ENCODE results near the gene C1QTNF8. TPM values are rescaled to one million over a fixed set of nuclear protein-coding genes. Genes with fewer than 3 reads are reported as not detected.

Gene C1QTNF8
- total and polyA plus RNA-seq, 4 donors: 1.2 to 1.4 TPM; not detected in 2

GRCh38 chr16:1079786-1080525, 16.1 kb downstream of the C1QTNF8 start:
- no peak overlapping the region for H3K4me3 ChIP-seq (ENCODE audit: low read length in 2 of 2)
- peaks cover 3% of the 10 kb centered on the region for H3K9me3 ChIP-seq (ENCODE audit: control insufficient read depth, low read length)
- intact Hi-C loops (cut with DNase I): no loop called here
- H3K27me3 ChIP-seq (ENCODE audit: control insufficient read depth in 1 of 2, insufficient read depth in 2 of 2, low read length in 1 of 2): no peaks in the 10 kb centered on the region
- H3K36me3 ChIP-seq (ENCODE audit: control insufficient read depth in 1 of 2, insufficient read depth in 2 of 2, low read length in 1 of 2): no peaks in the 10 kb centered on the region
- WGBS, 2 donors: 75 to 84% methylated on average over 42 to 45 of the region's 45 CpGs
- no peak for ATAC-seq (ENCODE audit: low FRiP score)
- no peak overlapping the region for H3K27ac ChIP-seq (ENCODE audit: low read depth in 1 of 2, low read length in 2 of 2)
- no peak for DNase-seq
- H3K4me1 ChIP-seq (ENCODE audit: control insufficient read depth in 1 of 2, insufficient read depth in 2 of 2, low read length in 2 of 2): peaks cover 0 to 2% of the 10 kb centered on the region in 2 donors

GRCh38 chr16:1079341-1079740, 16.7 kb downstream of the C1QTNF8 start:
- no peaks in the 10 kb centered on the region for H3K27me3 ChIP-seq (ENCODE audit: control insufficient read depth in 1 of 2, insufficient read depth in 2 of 2, low read length in 1 of 2)
- DNase-seq: no peak
- intact Hi-C loops (cut with DNase I): no loop called here
- no peak overlapping the region for H3K4me3 ChIP-seq (ENCODE audit: low read length in 2 of 2)
- peaks cover 0 to 2% of the 10 kb centered on the region in 2 donors for H3K4me1 ChIP-seq (ENCODE audit: control insufficient read depth in 1 of 2, insufficient read depth in 2 of 2, low read length in 2 of 2)
- WGBS, 2 donors: 96 to 97% methylated on average over 43 of the region's 43 CpGs
- no peaks in the 10 kb centered on the region for H3K36me3 ChIP-seq (ENCODE audit: control insufficient read depth in 1 of 2, insufficient read depth in 2 of 2, low read length in 1 of 2)
- ATAC-seq (ENCODE audit: low FRiP score): no peak
- H3K9me3 ChIP-seq (ENCODE audit: control insufficient read depth, low read length): no peaks in the 10 kb centered on the region
- no peak overlapping the region for H3K27ac ChIP-seq (ENCODE audit: low read depth in 1 of 2, low read length in 2 of 2)

GRCh38 chr16:1078579-1079021, 17.4 kb downstream of the C1QTNF8 start:
- DNase-seq (peak; percentile 81 to 90), ATAC-seq (ENCODE audit: low FRiP score) (peak; percentile 63)
- WGBS, 2 donors: 12 to 13% methylated on average over 27 to 28 of the region's 28 CpGs
- no peak overlapping the region for H3K4me3 ChIP-seq (ENCODE audit: low read length in 2 of 2)
- H3K4me1 ChIP-seq (ENCODE audit: control insufficient read depth in 1 of 2, insufficient read depth in 2 of 2, low read length in 2 of 2): peaks cover 0 to 2% of the 10 kb centered on the region in 2 donors
- intact Hi-C loops (cut with DNase I): loop anchor here in 1 of 2 donors (1.0 kb wide), 1 partner anchor 19 kb away; no protein-coding TSS in a partner anchor
- no peaks in the 10 kb centered on the region for H3K27me3 ChIP-seq (ENCODE audit: control insufficient read depth in 1 of 2, insufficient read depth in 2 of 2, low read length in 1 of 2)
- no peaks in the 10 kb centered on the region for H3K36me3 ChIP-seq (ENCODE audit: control insufficient read depth in 1 of 2, insufficient read depth in 2 of 2, low read length in 1 of 2)
- peak overlapping the region in 1 of 2 donors; percentile 13 for H3K27ac ChIP-seq (ENCODE audit: low read depth in 1 of 2, low read length in 2 of 2)
- no peaks in the 10 kb centered on the region for H3K9me3 ChIP-seq (ENCODE audit: control insufficient read depth, low read length)

- Histone ChIP-seq H3K4me1 (ENCODE audit: control insufficient read depth in 1 of 2, insufficient read depth in 2 of 2, low read length in 2 of 2) (peaks cover 0 to 2% of the 10 kb centered on the region in 2 donors), H3K9me3 (ENCODE audit: control insufficient read depth, low read length) (no peaks in the 10 kb centered on the region), H3K27ac (ENCODE audit: low read depth in 1 of 2, low read length in 2 of 2) (no peak overlapping the region), H3K36me3 (ENCODE audit: control insufficient read depth in 1 of 2, insufficient read depth in 2 of 2, low read length in 1 of 2) (no peaks in the 10 kb centered on the region), H3K27me3 (ENCODE audit: control insufficient read depth in 1 of 2, insufficient read depth in 2 of 2, low read length in 1 of 2) (no peaks in the 10 kb centered on the region), H3K4me3 (ENCODE audit: low read length in 2 of 2) (no peak overlapping the region)
- DNase-seq: no peak
- intact Hi-C loops (cut with DNase I): loop anchor here in 1 of 2 donors (1.0 kb wide), 1 partner anchor 19 kb away; no protein-coding TSS in a partner anchor
- WGBS, 2 donors: 53 to 56% methylated on average over 32 to 36 of the region's 36 CpGs
- no peak for ATAC-seq (ENCODE audit: low FRiP score)
Measured at GRCh38 chr16:1077877-1078578, 18.0 kb downstream of the C1QTNF8 start.

- ATAC-seq (ENCODE audit: low FRiP score) (no peak), DNase-seq (no peak)
- 35 to 43% methylated on average over 16 of the region's 16 CpGs for WGBS, 2 donors
- Histone ChIP-seq H3K4me3 (ENCODE audit: low read length in 2 of 2) (no peak overlapping the region), H3K9me3 (ENCODE audit: control insufficient read depth, low read length) (no peaks in the 10 kb centered on the region), H3K27me3 (ENCODE audit: control insufficient read depth in 1 of 2, insufficient read depth in 2 of 2, low read length in 1 of 2) (no peaks in the 10 kb centered on the region), H3K36me3 (ENCODE audit: control insufficient read depth in 1 of 2, insufficient read depth in 2 of 2, low read length in 1 of 2) (no peaks in the 10 kb centered on the region), H3K4me1 (ENCODE audit: control insufficient read depth in 1 of 2, insufficient read depth in 2 of 2, low read length in 2 of 2) (peaks cover 0 to 2% of the 10 kb centered on the region in 2 donors), H3K27ac (ENCODE audit: low read depth in 1 of 2, low read length in 2 of 2) (no peak overlapping the region)
- intact Hi-C loops (cut with DNase I): no loop called here
Measured at GRCh38 chr16:1076801-1077576, 19.1 kb downstream of the C1QTNF8 start.

GRCh38 chr16:1075546-1075945, 20.5 kb downstream of the C1QTNF8 start:
- Histone ChIP-seq H3K4me3 (ENCODE audit: low read length in 2 of 2) (no peak overlapping the region), H3K27me3 (ENCODE audit: control insufficient read depth in 1 of 2, insufficient read depth in 2 of 2, low read length in 1 of 2) (no peaks in the 10 kb centered on the region), H3K4me1 (ENCODE audit: control insufficient read depth in 1 of 2, insufficient read depth in 2 of 2, low read length in 2 of 2) (peaks cover 0 to 2% of the 10 kb centered on the region in 2 donors), H3K9me3 (ENCODE audit: control insufficient read depth, low read length) (no peaks in the 10 kb centered on the region), H3K27ac (ENCODE audit: low read depth in 1 of 2, low read length in 2 of 2) (no peak overlapping the region), H3K36me3 (ENCODE audit: control insufficient read depth in 1 of 2, insufficient read depth in 2 of 2, low read length in 1 of 2) (no peaks in the 10 kb centered on the region)
- ATAC-seq (ENCODE audit: low FRiP score): no peak
- DNase-seq: no peak
- intact Hi-C loops (cut with DNase I): no loop called here
- WGBS, 2 donors: 63 to 83% methylated on average over 13 of the region's 13 CpGs

GRCh38 chr16:1074379-1074649, 21.7 kb downstream of the C1QTNF8 start:
- peaks cover 0 to 2% of the 10 kb centered on the region in 2 donors for H3K4me1 ChIP-seq (ENCODE audit: control insufficient read depth in 1 of 2, insufficient read depth in 2 of 2, low read length in 2 of 2)
- no peak overlapping the region for H3K4me3 ChIP-seq (ENCODE audit: low read length in 2 of 2)
- H3K9me3 ChIP-seq (ENCODE audit: control insufficient read depth, low read length): no peaks in the 10 kb centered on the region
- H3K27me3 ChIP-seq (ENCODE audit: control insufficient read depth in 1 of 2, insufficient read depth in 2 of 2, low read length in 1 of 2): no peaks in the 10 kb centered on the region
- intact Hi-C loops (cut with DNase I): no loop called here
- no peaks in the 10 kb centered on the region for H3K36me3 ChIP-seq (ENCODE audit: control insufficient read depth in 1 of 2, insufficient read depth in 2 of 2, low read length in 1 of 2)
- no peak for DNase-seq
- no peak overlapping the region for H3K27ac ChIP-seq (ENCODE audit: low read depth in 1 of 2, low read length in 2 of 2)
- WGBS, 2 donors: 62 to 65% methylated on average over 11 of the region's 11 CpGs
- no peak for ATAC-seq (ENCODE audit: low FRiP score)

- intact Hi-C loops (cut with DNase I): no loop called here
- 51 to 54% methylated on average over 29 to 30 of the region's 30 CpGs for WGBS, 2 donors
- H3K4me1 ChIP-seq (ENCODE audit: control insufficient read depth in 1 of 2, insufficient read depth in 2 of 2, low read length in 2 of 2): no peaks in the 10 kb centered on the region
Measured at GRCh38 chr16:1073566-1074378, 22.3 kb downstream of the C1QTNF8 start.

More at GRCh38 chr16:1073566-1074378, 22.3 kb downstream of the C1QTNF8 start:
- H3K27ac ChIP-seq (ENCODE audit: low read depth in 1 of 2, low read length in 2 of 2): no peak overlapping the region
- no peaks in the 10 kb centered on the region for H3K36me3 ChIP-seq (ENCODE audit: control insufficient read depth in 1 of 2, insufficient read depth in 2 of 2, low read length in 1 of 2)
- no peaks in the 10 kb centered on the region for H3K9me3 ChIP-seq (ENCODE audit: control insufficient read depth, low read length)
- DNase-seq (no peak), ATAC-seq (ENCODE audit: low FRiP score) (no peak)
- no peak overlapping the region for H3K4me3 ChIP-seq (ENCODE audit: low read length in 2 of 2)
- no peaks in the 10 kb centered on the region for H3K27me3 ChIP-seq (ENCODE audit: control insufficient read depth in 1 of 2, insufficient read depth in 2 of 2, low read length in 1 of 2)
